ENCODE results near the gene CRAMP1.

CRAMP1 gene

GRCh38 chr16:1596516-1596915, 15.6 kb upstream of the CRAMP1 start:
- no peak for DNase-seq (ENCODE audit: low read depth, low spot score)

DNA sequence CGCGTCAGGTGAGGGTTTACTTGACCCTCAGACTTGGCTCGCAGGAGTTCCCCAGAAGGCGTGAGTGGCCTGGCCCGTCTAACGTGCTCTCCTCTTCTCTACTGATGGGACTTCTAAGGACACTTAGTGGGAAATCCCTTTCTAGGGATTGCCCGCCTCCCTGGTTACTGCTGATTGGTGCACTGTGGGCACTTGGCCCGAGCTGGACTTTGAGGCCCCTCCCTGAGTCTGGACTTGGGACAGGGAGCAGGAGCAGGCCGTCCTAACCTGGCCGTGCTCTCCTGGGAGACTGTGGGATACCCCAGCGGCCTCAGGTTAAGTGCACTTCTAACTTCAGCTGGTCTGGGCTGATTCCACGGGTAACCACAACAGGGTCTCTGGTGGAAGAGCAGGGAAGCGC, 15.0 kb upstream of the CRAMP1 start:
- DNase-seq (ENCODE audit: low read depth, low spot score) = no peak

GRCh38 chr16:1601031-1601430, 11.1 kb upstream of the CRAMP1 start:
- DNase-seq (ENCODE audit: low read depth, low spot score) = no peak

DNA sequence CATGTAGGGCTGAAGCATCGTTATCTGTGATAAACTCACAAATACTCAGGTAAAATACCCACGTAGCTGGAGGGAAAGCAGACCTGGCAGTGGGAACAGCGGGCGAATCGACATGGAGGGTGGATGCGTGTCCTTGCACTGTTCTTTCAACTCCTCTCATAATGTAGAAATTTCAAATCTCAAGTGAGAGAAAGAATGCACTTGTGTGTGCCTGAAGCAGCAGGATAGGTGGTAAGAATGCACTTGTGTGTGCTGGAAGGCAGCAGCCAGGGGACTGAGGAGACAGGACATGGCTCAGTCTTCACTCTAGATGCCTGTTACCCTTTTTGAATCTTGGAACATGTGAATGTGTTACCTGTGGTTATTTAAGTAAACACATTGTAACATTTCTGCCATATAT, 10.7 kb upstream of the CRAMP1 start:
- DNase-seq (ENCODE audit: low read depth, low spot score) = no peak

DNA sequence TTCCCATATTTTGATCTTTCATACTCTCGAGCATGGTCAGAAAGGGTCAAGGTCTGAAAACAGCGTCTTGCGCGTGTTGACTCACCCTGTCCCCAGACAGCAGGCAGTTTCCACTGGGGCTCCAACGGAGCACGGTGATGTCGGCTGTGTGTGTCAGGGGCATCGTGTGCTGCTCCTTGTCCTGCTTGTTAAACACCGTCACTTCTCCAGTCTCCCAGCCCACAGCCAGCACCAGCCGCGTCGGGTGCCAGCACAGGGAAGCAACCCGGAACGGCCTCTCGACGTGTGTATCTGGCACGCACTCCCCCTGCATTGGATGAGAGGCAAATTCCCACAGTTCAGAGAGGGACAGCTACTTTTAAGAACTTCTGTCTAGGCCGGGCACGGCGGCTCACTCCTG, 9.9 kb upstream of the CRAMP1 start:
- no peak for DNase-seq (ENCODE audit: low read depth, low spot score)

DNA sequence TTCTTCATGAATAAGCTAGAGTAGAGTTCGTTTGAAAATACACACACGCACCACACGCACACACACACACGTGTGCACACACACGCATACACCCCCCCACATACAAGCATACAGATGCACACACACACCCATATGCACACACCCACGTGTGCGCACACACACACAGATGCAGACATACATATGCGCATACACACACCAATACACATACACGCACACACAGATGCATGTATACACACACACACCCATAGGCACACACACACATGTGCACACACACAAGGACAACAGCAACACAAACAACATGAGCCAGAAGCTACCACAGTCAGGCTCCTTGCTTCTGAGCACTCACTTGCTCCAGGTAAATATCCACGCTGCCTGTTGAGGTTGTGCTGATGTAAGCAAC, 5.4 kb upstream of the CRAMP1 start:
- no peak for DNase-seq (ENCODE audit: low read depth, low spot score)

DNA sequence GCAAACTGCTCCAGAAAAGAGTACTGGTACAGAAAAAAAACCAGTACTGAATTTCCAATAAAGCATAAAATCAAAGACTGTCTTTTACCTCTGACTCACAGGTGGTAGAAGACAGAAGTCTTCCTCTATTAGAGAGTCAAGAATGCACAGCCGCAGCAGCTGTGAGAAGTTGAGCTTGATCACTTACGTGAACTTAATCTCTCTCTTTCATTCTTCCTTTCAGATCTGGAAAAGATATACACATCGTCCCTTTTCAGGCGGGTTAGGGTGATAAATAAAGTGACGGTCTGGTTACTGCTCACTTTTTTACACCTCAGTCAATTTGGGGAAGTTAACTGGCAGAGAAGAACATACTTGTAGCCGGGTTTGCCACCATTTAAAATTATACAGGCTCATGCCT, 4.2 kb upstream of the CRAMP1 start:
- DNase-seq (ENCODE audit: low read depth, low spot score) = no peak

- peak; percentile 30 for DNase-seq (ENCODE audit: low read depth, low spot score)
Observed at GRCh38 chr16:1610071-1610898, 1.9 kb upstream of the CRAMP1 start.

GRCh38 chr16:1610899-1611632, 1.1 kb upstream of the CRAMP1 start:
- DNase-seq (ENCODE audit: low read depth, low spot score) = no peak

DNA sequence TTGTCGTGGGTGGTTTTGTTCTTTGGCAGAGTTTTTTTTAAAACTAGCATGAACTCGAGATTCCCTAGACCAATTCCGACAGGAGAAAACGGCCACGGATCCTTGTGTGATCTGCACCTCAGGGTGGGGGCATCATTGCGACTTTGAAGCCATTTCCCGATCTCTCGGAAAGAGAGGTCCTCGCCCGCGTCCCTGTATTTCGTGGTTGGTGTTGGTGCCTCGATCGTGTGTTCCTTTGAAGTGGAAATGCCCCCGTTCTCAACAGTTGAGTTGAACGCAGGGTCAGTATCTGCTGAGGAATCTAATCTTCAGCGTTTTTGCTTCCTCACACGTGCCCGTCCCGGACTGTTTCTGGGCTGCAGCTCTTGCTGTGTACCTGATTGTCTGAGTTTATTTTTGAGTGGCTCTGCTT, 1.1 kb downstream of the CRAMP1 start:
- DNase-seq (ENCODE audit: low read depth, low spot score) = no peak

DNA sequence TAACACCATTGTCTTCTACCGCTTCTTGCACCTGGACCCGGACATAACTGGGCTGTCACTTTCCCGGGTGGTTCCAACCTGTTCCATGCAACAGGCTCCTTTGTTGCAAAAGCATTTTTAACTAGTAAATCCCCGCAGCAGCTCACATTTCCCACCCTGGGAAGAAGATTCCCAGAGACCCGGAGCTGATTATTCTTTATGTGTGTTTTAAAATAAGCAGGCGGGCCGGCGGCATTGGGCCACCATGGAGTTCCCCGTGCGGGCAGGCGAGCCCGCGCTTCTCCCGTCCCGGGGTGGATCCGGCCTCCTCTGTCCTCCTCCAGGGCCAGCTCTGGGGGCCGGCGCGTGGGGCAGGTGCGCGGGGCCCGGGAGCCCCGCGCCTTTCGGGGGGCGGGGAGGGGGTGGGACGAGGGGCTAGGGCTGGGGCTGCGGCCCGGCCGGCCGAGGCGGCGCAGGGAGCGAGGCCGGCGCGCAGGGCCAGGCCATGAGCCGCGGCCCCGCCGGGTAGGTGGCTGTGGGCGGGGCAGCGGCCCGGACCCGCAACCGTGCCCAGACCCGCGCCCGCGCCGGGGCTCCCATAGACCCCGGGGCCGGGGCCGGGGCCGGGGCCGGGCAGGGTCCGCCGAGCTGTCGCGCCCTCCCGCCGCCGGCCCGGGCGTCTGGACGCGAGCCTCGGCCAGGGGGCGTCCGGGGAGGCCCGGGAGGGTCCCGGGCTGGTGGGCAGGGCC, 1.7 kb downstream of the CRAMP1 start:
- DNase-seq (ENCODE audit: low read depth, low spot score) = no peak

DNA sequence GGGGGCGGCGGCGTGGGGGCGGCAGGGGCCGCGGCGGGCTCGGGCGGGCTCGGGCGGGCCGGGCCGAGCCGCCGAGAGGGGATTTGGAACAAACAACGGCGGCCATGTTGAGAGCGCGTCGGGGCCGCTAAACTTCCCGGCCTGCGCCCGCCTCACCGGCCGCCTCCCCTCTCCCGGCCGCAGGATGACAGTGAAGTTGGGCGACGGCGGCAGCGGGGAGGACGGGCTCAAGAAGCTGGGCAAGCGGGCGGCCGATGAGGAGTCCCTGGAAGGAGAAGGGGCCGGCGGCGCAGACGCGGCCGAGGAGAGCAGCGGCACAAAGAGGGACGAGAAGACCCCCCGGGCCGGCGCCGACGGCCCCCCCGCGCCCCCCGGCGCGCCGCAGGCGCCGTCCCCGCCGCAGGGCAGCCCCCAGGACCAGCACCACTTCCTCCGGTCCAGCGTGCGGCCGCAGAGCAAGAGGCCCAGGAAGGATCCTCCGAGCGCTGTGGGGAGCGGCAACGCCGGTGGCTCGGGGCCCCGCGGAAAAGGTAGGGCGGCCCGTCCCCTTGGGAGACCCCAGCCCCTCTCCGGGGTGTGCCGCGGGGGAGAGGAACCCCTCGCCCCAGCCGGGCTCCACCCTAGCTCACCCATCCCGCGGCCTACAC, 2.4 kb downstream of the CRAMP1 start:
- no peak for DNase-seq (ENCODE audit: low read depth, low spot score)

- DNase-seq (ENCODE audit: low read depth, low spot score) = no peak
Observed at GRCh38 chr16:1615761-1616160, 3.6 kb downstream of the CRAMP1 start.

- DNase-seq (ENCODE audit: low read depth, low spot score) = no peak
Observed at GRCh38 chr16:1619976-1620375, 7.8 kb downstream of the CRAMP1 start.

DNA sequence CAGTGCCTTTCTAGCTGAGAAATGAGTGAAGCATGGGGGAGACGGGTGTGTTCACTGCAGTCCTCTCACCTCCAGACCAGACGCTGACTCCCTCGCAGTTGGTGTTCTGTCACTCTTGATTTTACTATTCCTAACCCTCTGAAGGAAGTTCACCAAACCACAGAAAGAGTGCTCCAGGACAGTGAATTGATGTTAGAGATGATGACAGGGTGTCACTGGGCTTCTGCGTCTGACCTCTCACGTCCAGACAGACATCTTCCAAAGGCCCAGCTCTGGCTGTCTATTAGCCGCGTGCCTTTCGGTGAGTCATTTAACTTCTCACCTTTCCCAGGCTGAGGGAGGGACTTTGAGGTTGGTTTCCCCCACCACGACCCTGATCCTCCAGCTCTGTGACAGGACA, 8.2 kb downstream of the CRAMP1 start:
- no peak for DNase-seq (ENCODE audit: low read depth, low spot score)

DNA sequence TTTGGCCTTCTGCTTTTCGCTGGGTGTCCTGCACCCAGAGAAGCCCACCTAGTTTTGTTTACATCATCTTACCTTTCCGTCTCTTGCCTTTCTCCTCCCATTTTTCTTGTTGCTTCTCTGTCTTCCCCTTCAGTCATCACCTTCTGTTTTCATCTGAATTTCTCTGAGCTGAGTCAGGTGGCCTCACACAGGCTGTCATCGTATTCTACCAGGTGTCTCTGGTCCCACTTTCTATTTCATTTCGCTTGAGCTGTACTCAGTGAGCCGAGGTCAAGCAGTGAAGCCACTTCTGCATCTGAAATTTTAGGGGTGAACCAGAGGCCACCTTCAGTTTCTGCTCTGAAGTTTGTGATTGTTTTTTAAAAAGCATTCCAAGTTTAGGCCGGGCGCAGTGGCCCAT, 9.7 kb downstream of the CRAMP1 start:
- no peak for DNase-seq (ENCODE audit: low read depth, low spot score)

DNA sequence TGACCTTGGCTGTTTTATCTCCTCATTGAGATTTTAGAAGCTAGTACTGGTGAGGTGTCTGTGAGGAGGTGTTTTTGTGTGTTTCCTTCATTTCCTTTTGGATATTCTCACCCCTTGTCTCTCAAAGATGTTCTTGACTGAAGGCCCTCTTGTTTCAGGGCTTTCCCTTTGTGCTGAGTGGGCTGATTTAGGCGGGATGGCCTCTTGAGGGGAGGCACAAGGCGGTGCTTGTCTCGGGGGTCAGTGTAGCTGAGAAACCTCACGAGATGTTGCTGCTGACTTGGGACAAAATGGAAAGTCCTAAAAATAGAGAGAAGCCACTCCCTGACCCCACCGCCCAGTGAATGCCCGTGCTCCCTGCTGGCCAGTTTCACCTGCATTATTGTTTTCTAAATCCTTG, 14.2 kb downstream of the CRAMP1 start:
- no peak for DNase-seq (ENCODE audit: low read depth, low spot score)

DNA sequence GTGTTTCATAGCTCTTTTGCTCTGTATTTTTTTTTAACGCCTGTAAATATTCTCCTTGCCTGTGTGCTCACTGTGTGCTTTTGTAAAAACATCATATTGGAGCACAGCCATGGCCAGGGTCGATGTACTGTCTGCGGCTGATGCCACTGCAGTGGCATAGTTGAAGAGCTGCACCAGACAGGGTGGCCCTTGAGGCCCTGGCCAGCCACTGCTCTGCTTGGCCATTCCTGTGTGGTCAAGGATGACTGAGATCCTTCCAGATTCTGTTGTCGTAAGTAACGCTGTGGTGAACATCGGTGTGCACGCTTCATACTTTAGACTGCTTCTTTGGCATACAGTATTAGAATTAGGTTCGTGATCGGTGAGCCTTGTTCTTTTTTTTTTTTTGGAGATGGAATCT, 14.6 kb downstream of the CRAMP1 start:
- DNase-seq (ENCODE audit: low read depth, low spot score) = no peak

- no peak for DNase-seq (ENCODE audit: low read depth, low spot score)
Observed at GRCh38 chr16:1630450-1631213, 18.5 kb downstream of the CRAMP1 start.

DNA sequence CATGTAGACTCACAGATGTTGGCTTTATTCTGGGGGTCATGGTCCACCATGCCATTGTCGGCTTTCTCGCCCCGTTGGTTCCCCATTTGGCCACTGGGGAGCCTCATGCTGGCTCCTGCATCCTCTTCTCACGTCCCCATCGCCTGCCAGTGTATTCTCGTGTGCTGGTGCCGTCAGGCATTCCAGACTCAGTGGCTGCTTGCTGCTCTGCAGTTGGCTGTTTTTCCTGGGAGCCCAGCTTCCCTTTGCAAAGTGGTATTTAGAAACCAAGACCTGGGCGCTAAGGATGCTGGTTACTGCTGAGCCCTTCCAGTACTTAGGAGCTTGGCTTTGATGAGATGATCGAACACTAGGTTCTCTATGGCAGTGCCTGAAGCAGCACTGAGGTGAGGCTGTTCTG, 19.1 kb downstream of the CRAMP1 start:
- no peak for DNase-seq (ENCODE audit: low read depth, low spot score)

GRCh38 chr16:1631931-1632637, 19.9 kb downstream of the CRAMP1 start:
- no peak for DNase-seq (ENCODE audit: low read depth, low spot score)

Data from iPS DF 19.7 (cell line).